ENCODE data around the gene LRRC43. TPM values are rescaled to one million over a fixed set of nuclear protein-coding genes. Genes with fewer than 3 reads are reported as not detected.

Gene LRRC43
- total RNA-seq, 1 experiment from 2014 or later = 0.34 TPM

- intact Hi-C loops (cut with micrococcal nuclease; ENCODE audit: unreplicated experiment) = no loop called here
- Mint-ChIP-seq H3K9me3 (ENCODE audit: unreplicated experiment) (no peaks in the 10 kb centered on the region), H3K27me3 (ENCODE audit: insufficient read depth, unreplicated experiment) (no peaks in the 10 kb centered on the region), H3K4me1 (ENCODE audit: low read depth, unreplicated experiment) (no peaks in the 10 kb centered on the region), H3K27ac (ENCODE audit: unreplicated experiment) (no peak overlapping the region), H3K4me3 (ENCODE audit: unreplicated experiment) (no peak overlapping the region), H3K36me3 (ENCODE audit: insufficient read depth, unreplicated experiment) (peaks cover 11% of the 10 kb centered on the region)
- ChIA-PET CTCF (no interaction called here), POLR2A (interaction anchor here (1.6 kb wide), 1 partner anchor 18 kb away, joined by 10 read pairs; the partner anchor contains the start of gene DIABLO)
- H3K27me3 ChIP-seq (replicated peaks; ENCODE audit: control insufficient read depth, insufficient read depth, low read length) = no peaks in the 10 kb centered on the region
- no peaks in the 10 kb centered on the region for H3K4me1 ChIP-seq
- H3K9me3 ChIP-seq = no peaks in the 10 kb centered on the region
- DNase-seq = no peak
- TF ChIP-seq CTCF (IDR thresholded peaks at IDR 0.05; ENCODE audit: insufficient read depth in 1 of 2, low read depth in 1 of 2, low read length in 1 of 2, severe bottlenecking in 1 of 2, unreplicated experiment in 1 of 2) = no peak
- no TSS peak for BruUV-seq (replicated peaks)
- no peak overlapping the region for H3K4me3 ChIP-seq (ENCODE audit: low read depth, low read length)
- no peaks in the 10 kb centered on the region for H3K36me3 ChIP-seq (ENCODE audit: control insufficient read depth, insufficient read depth, low read length)
These were observed 61.0 kb downstream of the LRRC43 start for GRCh38 chr12:122243965-122244364.

GRCh38 chr12:122244565-122245371 lies 61.8 kb downstream of the LRRC43 start:
- Mint-ChIP-seq H3K9me3 (ENCODE audit: unreplicated experiment) (no peaks in the 10 kb centered on the region), H3K4me1 (ENCODE audit: low read depth, unreplicated experiment) (no peaks in the 10 kb centered on the region), H3K4me3 (ENCODE audit: unreplicated experiment) (no peak overlapping the region), H3K36me3 (ENCODE audit: insufficient read depth, unreplicated experiment) (peaks cover 14% of the 10 kb centered on the region), H3K27me3 (ENCODE audit: insufficient read depth, unreplicated experiment) (no peaks in the 10 kb centered on the region), H3K27ac (ENCODE audit: unreplicated experiment) (no peak overlapping the region)
- Histone ChIP-seq H3K36me3 (ENCODE audit: control insufficient read depth, insufficient read depth, low read length) (no peaks in the 10 kb centered on the region), H3K4me3 (ENCODE audit: low read depth, low read length) (no peak overlapping the region), H3K4me1 (no peaks in the 10 kb centered on the region), H3K27me3 (replicated peaks; ENCODE audit: control insufficient read depth, insufficient read depth, low read length) (no peaks in the 10 kb centered on the region), H3K9me3 (no peaks in the 10 kb centered on the region)
- no peak for DNase-seq
- BruUV-seq (replicated peaks) = no TSS peak
- ChIA-PET POLR2A (interaction anchor here (1.6 kb wide), 1 partner anchor 19 kb away, joined by 10 read pairs; the partner anchor contains the start of gene DIABLO), CTCF (no interaction called here)
- no peak for TF ChIP-seq CTCF (IDR thresholded peaks at IDR 0.05; ENCODE audit: insufficient read depth in 1 of 2, low read depth in 1 of 2, low read length in 1 of 2, severe bottlenecking in 1 of 2, unreplicated experiment in 1 of 2)
- intact Hi-C loops (cut with micrococcal nuclease; ENCODE audit: unreplicated experiment) = no loop called here

GRCh38 chr12:122245553-122245952 lies 62.6 kb downstream of the LRRC43 start:
- Histone ChIP-seq H3K4me3 (ENCODE audit: low read depth, low read length) (no peak overlapping the region), H3K9me3 (no peaks in the 10 kb centered on the region), H3K27me3 (replicated peaks; ENCODE audit: control insufficient read depth, insufficient read depth, low read length) (no peaks in the 10 kb centered on the region), H3K4me1 (no peaks in the 10 kb centered on the region), H3K36me3 (ENCODE audit: control insufficient read depth, insufficient read depth, low read length) (no peaks in the 10 kb centered on the region)
- Mint-ChIP-seq H3K4me3 (ENCODE audit: unreplicated experiment) (no peak overlapping the region), H3K4me1 (ENCODE audit: low read depth, unreplicated experiment) (no peaks in the 10 kb centered on the region), H3K9me3 (ENCODE audit: unreplicated experiment) (no peaks in the 10 kb centered on the region), H3K36me3 (ENCODE audit: insufficient read depth, unreplicated experiment) (peaks cover 22% of the 10 kb centered on the region), H3K27me3 (ENCODE audit: insufficient read depth, unreplicated experiment) (no peaks in the 10 kb centered on the region), H3K27ac (ENCODE audit: unreplicated experiment) (no peak overlapping the region)
- TF ChIP-seq CTCF (IDR thresholded peaks at IDR 0.05; ENCODE audit: insufficient read depth in 1 of 2, low read depth in 1 of 2, low read length in 1 of 2, severe bottlenecking in 1 of 2, unreplicated experiment in 1 of 2) = no peak
- CTCF ChIA-PET = no interaction called here
- BruUV-seq (replicated peaks) = no TSS peak
- POLR2A ChIA-PET = interaction anchor here (1.6 kb wide), 1 partner anchor 20 kb away, joined by 10 read pairs; the partner anchor contains the start of gene DIABLO
- intact Hi-C loops (cut with micrococcal nuclease; ENCODE audit: unreplicated experiment) = no loop called here
- DNase-seq = no peak
